NT2/D1 (cell line): ENCODE data around the gene TAF1C.

Experiments used
- DNase-seq: peaks from one replicate; pipeline ENCODE4 v3.0.0-alpha.2; 2011; ENCODE audit warnings: low read depth, low spot score
- H3K27me3 ChIP-seq: 2 replicates; pipeline ENCODE4 v1.6.0; 2011; ENCODE audit warnings: mild to moderate bottlenecking; ENCODE audit not compliant: insufficient read length, insufficient read depth
- H3K36me3 ChIP-seq: 2 replicates; pipeline ENCODE4 v1.6.1; 2011; ENCODE audit warnings: mild to moderate bottlenecking, low read length, mixed read lengths; ENCODE audit not compliant: insufficient read depth, insufficient read length
- H3K4me1 ChIP-seq: 2 replicates; pipeline ENCODE4 v1.5.1; 2011; ENCODE audit not compliant: insufficient read depth, insufficient read length
- H3K4me3 ChIP-seq: 2 replicates; pipeline ENCODE4 v1.5.1; 2011; ENCODE audit warnings: low read depth; ENCODE audit not compliant: insufficient read length
- H3K9ac ChIP-seq: 2 replicates; pipeline ENCODE4 v1.6.0; 2011; ENCODE audit warnings: low read depth; ENCODE audit not compliant: insufficient read length
- H3K9me3 ChIP-seq: 2 replicates; pipeline ENCODE4 v1.5.1; 2011; ENCODE audit warnings: mild to moderate bottlenecking, low read length; ENCODE audit not compliant: insufficient read depth
- SUZ12 ChIP-seq: IDR thresholded peaks from 2 replicates; pipeline ENCODE4 v1.6.1; 2011; ENCODE audit not compliant: insufficient read length, insufficient read depth; ENCODE audit errors: extremely low read depth
- YY1 ChIP-seq: IDR thresholded peaks from 2 replicates; pipeline ENCODE4 v1.6.1; 2011; ENCODE audit not compliant: insufficient read length, insufficient read depth
- ZNF274 ChIP-seq: IDR thresholded peaks from 2 replicates; pipeline ENCODE4 v1.6.1; 2011; ENCODE audit warnings: mild to moderate bottlenecking, low read depth, low read length

TAF1C gene

DNA sequence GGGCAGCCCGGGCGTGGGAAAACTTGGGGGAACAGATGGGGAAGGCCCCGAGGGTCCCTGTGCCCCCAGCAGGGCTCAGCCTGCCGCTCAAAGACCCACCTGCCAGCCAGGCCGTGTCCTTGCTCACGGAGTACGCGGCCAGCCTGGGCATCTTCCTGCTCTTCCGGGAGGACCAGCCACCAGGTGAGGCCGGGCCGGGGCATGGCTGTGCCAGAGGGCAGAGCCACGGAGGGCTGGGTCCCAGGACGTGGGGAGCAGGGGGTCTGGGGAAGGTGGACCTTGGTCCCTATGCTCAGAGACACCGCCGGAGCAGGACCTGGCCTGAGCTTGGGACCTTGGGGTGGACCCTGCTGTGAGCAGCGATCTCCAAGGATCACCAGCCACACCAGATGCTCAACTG, 4.6 kb upstream of the TAF1C start:
- DNase-seq = no peak

DNA sequence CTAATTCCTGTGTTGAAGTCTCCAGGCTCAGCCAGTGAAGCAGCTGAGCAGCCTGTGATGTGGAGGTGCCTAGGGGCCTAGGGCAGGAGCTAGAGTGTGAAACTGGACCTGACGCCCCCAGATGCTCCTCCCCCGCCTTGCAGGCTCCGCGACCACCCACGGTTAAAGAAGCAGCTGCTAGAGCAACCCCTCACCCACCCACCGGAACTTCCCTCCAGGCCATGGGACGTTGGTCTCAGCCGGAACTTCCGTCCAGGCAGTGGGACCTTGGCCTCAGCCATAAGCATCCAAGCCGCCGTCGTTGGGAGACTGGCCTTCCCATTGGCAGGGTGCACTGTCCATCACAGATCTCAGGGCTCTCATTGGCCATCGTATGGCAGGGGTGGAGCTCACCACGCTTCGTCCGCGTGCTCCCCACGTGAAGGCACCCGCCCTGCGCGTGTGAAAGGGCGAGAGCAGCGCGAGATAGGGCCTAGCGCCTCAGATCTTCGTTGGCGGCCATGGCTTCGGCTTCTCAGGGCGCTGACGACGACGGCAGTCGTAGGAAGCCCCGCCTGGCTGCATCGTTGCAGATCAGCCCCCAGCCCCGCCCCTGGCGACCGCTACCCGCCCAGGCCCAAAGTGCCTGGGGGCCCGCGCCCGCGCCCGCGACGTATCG, 4.0 kb upstream of the TAF1C start, which contains the start of gene ADAD2:
Gene ADAD2, plus strand, starts transcription at position 427 of the 658 bp plus-strand sequence. Its CDS starts 74 bp downstream, at position 501.
- Histone ChIP-seq H3K4me3 (no peak within 1 kb of the TSS), H3K9me3 (no peaks in the 10 kb centered on the region), H3K36me3 (no peaks in the 10 kb centered on the region), H3K27me3 (no peaks in the 10 kb centered on the region), H3K4me1 (peaks cover 9% of the 10 kb centered on the region), H3K9ac (no peak within 1 kb of the TSS)
- peak; percentile 35 for DNase-seq
- TF ChIP-seq ZNF274 (no peak), SUZ12 (no peak), YY1 (no peak)

More for the DNA sequence above, 4.6 kb upstream of the TAF1C start:
- no peak overlapping the region for H3K4me3 ChIP-seq
- no peaks in the 10 kb centered on the region for H3K27me3 ChIP-seq
- no peak for TF ChIP-seq SUZ12
- TF ChIP-seq ZNF274 = no peak
- TF ChIP-seq YY1 = no peak
- no peaks in the 10 kb centered on the region for H3K36me3 ChIP-seq
- no peak overlapping the region for H3K9ac ChIP-seq
- peaks cover 15% of the 10 kb centered on the region for H3K4me1 ChIP-seq
- H3K9me3 ChIP-seq = no peaks in the 10 kb centered on the region

DNA sequence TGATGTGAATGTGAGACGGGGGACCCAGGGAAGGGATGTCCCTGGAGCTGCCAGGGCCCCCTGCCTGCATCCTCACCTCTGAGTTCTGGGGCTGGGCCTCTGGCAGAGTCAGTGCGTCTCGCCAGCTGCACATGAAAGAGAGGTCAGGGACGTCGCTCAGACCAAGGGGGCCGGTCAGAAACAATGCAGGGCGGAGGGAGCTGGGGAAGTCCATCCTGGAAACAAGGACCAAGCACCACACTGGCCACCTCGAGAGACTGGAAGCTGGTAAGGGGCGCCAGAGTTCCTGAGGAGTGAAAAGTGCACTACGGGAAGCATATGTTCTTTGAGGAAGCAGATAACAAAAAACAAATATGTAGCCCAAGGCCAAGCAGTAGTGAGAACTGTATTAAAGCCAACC, 2.1 kb downstream of the TAF1C start:
- Histone ChIP-seq H3K9ac (peak overlapping the region; percentile 27), H3K36me3 (peaks cover 58% of the 10 kb centered on the region), H3K4me3 (no peak overlapping the region), H3K27me3 (no peaks in the 10 kb centered on the region), H3K9me3 (no peaks in the 10 kb centered on the region), H3K4me1 (no peaks in the 10 kb centered on the region)
- DNase-seq = no peak
- TF ChIP-seq SUZ12 (no peak), YY1 (no peak), ZNF274 (no peak)

DNA sequence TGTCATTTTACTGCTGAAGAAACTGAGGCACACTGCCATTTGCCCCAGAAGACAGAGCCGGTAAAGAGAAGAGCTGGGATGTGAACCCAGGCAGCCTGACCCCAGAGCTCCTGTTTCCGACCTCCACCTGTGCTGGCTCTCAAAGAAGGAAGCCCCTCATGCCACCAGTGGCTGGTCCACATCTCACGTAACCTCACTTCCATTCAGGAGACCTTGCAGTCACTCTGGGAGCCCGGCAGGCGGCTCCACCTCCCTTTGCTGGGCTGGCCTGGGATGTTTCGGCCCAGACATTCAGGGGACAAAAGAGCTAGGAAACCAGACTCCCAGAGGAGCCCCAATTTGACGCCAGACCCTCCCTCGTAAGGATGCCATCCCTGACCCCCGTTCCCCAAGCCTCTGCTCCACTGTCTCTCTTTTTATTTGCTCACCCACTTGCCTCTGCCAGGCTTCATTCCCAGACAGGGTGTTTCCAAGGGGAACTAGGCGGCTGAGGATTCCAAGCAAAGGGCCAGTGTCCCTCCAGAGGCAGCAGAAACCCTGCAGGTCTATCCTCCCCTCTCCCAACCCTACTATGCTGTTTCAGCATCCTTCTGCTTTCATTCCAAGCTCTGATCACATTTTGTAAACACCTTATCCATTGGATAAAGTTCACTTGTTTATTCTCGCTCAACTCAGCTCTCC, 2.8 kb downstream of the TAF1C start:
- H3K4me1 ChIP-seq = peaks cover 3% of the 10 kb centered on the region
- H3K36me3 ChIP-seq = peaks cover 65% of the 10 kb centered on the region
- no peaks in the 10 kb centered on the region for H3K27me3 ChIP-seq
- H3K4me3 ChIP-seq = no peak overlapping the region
- H3K9ac ChIP-seq = no peak overlapping the region
- H3K9me3 ChIP-seq = no peaks in the 10 kb centered on the region
- no peak for DNase-seq
- TF ChIP-seq ZNF274 (no peak), YY1 (no peak), SUZ12 (no peak)

DNA sequence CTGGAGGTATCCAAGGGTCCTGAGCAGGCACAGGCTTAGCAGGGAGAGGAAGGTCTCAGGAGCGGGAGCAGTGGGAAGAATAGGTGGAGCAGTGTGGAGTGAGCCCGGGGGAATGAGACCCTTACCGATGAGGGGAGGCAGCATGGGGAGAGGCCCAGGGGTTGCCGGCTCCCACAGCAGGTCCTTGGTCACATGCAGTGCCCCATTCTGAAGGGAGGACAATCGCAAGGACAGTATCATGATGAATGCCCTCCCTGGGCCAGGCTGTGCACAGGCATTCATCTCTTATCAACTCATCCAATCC, 3.3 kb downstream of the TAF1C start:
- no peak overlapping the region for H3K9ac ChIP-seq
- TF ChIP-seq YY1 = no peak
- TF ChIP-seq SUZ12 = no peak
- no peak for TF ChIP-seq ZNF274

DNA sequence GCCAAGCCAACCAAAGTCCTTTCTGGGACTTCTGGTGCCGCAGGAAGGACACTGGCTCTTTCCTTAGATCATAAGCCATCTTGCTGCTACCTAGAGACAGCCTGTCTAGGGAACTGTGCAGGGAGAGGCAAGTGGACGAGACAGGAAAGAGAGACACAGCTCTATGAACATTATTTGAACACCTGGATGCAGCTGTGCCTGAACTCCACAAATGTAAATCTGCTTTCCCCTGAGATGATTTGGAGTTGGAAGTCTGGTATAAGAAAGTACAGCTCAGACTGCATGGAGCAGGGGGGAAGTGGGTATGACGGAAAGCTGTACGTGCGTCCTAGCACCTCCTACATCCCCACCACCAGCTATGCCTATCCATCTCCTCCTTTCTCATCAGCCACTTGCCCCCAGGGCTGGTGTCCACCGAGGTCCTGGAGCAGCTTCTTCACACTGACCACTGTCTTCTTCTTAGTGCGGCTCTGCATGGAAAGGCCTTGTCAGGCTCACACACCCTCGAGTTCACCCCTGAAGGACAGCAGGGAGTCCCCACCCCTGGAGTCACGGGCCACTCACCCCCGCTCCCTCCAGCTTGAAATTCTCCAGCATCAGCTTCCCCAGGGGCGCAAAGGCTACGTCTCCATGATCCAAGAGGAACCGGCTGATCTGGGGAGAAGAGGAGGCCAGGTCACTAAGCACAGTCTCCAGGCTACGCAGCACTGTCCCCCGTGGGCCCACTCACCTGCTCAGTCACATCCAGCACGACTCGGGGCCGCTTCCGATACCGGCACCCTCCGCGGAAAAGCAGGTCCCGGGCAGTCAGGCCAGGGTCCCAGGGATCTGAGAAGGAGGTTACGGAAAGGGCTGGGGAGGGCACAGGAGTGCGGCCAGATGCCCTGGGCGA, 3.9 kb downstream of the TAF1C start:
- Histone ChIP-seq H3K9me3 (no peaks in the 10 kb centered on the region), H3K4me1 (peaks cover 5% of the 10 kb centered on the region), H3K4me3 (no peak overlapping the region), H3K27me3 (no peaks in the 10 kb centered on the region), H3K36me3 (peaks cover 76% of the 10 kb centered on the region), H3K9ac (no peak overlapping the region)
- no peak for TF ChIP-seq ZNF274
- TF ChIP-seq YY1 = no peak
- TF ChIP-seq SUZ12 = no peak
- no peak for DNase-seq

More for the DNA sequence above, 3.3 kb downstream of the TAF1C start:
- Histone ChIP-seq H3K4me1 (peaks cover 5% of the 10 kb centered on the region), H3K9me3 (no peaks in the 10 kb centered on the region), H3K36me3 (peaks cover 70% of the 10 kb centered on the region), H3K4me3 (no peak overlapping the region), H3K27me3 (no peaks in the 10 kb centered on the region)
- no peak for DNase-seq

DNA sequence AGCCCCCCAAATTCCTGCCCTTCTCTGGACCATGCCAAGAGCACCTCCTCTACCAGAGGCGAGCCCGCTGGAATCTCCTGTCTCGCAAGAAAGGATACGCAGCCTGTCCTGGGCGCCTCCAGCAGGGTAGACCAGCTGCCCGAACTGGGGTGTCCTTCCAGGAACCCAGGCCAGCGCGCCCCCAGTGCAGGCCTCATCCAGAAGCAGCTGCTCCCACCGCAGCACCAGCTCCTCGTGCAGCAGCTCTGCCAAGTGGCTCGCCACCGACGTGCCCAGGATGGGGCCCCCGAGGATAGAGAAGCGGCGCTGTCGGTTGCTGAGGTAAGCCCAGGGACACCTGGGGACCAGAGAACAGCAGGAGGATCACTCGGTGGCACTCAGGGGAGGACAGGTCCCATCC, 4.8 kb downstream of the TAF1C start:
- H3K36me3 ChIP-seq = peaks cover 82% of the 10 kb centered on the region
- H3K9me3 ChIP-seq = no peaks in the 10 kb centered on the region
- H3K4me1 ChIP-seq = peaks cover 9% of the 10 kb centered on the region

More for the DNA sequence above, 4.8 kb downstream of the TAF1C start:
- TF ChIP-seq ZNF274 (no peak), SUZ12 (no peak), YY1 (no peak)
- Histone ChIP-seq H3K27me3 (no peaks in the 10 kb centered on the region), H3K4me3 (no peak overlapping the region), H3K9ac (no peak overlapping the region)
- DNase-seq = no peak
